Globus pallidus (tissue), 1 donor: ENCODE data around the gene SUCLG2.
"Not testable (repeated sequence)": the region's sequence is repeated elsewhere in the genome, so short reads cannot be mapped to it uniquely, and the experiment has no call there.

ENCODE experiments used
- DNase-seq: peaks from one replicate; pipeline ENCODE4 v3.0.0-alpha.2; 2015; ENCODE audit warnings: low spot score

SUCLG2 gene

DNA sequence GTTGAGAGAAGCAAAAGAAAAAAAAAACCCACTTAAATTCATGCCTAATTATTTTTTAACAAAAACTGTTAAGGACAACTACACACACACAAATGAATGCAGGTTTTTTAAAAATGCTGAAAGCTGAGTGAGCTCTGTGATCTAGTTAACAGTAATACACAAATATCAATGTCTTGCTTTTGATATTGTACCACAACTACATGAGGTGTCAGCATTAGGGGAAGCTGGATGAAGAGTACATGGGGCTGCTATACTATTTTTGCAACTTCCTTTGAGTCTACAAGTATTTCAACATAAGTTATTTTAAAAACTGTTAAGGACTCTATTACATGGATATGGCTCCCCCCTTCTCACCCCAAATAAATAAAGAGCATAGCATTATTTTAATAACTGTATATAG lies 44.7 kb downstream of the SUCLG2 start:
- DNase-seq = no peak

- no peak for DNase-seq
Observed at GRCh38 chr3:67608034-67608433, 46.4 kb downstream of the SUCLG2 start.

DNA sequence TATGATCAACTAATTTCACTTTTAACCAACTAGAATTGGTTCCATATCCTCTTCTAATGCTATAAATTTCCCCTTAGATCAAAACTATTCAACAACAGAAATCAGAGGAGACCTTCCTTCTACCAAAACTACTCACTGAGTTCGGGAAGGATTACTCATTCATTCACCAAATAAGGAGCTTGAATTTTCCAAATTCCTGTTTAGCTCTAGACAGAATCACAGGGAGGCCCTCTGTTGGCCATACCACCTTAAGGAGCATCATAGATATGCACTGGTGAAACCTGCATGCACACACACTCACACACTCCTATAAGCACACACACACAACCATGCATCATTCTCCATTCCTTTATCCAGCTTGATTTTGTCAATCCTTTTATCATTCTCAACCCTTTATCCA lies 49.0 kb downstream of the SUCLG2 start:
- no peak for DNase-seq

DNA sequence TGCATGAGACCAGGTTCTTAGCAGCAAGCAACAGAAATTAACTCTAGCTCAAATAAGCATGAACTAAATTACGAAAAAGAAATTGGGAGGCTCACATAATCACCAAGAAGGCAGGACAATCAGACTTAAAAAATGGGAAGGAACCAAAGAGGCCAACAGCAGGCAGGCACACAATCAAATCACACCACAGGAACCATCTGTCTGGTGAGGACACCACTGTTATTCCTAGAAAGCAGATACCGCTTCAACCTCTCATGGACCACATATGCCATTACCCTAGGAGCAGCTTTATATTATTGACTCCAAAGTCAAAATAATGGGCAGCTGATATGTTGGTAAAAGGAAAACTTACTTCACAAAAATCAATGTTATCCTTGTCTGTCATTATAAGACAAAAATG lies 51.6 kb downstream of the SUCLG2 start:
- no peak for DNase-seq

GRCh38 chr3:67601919-67602608 lies 52.3 kb downstream of the SUCLG2 start:
- DNase-seq = no peak

GRCh38 chr3:67601385-67601784 lies 53.0 kb downstream of the SUCLG2 start:
- no peak for DNase-seq

GRCh38 chr3:67599821-67600220 lies 54.6 kb downstream of the SUCLG2 start:
- DNase-seq = no peak

DNA sequence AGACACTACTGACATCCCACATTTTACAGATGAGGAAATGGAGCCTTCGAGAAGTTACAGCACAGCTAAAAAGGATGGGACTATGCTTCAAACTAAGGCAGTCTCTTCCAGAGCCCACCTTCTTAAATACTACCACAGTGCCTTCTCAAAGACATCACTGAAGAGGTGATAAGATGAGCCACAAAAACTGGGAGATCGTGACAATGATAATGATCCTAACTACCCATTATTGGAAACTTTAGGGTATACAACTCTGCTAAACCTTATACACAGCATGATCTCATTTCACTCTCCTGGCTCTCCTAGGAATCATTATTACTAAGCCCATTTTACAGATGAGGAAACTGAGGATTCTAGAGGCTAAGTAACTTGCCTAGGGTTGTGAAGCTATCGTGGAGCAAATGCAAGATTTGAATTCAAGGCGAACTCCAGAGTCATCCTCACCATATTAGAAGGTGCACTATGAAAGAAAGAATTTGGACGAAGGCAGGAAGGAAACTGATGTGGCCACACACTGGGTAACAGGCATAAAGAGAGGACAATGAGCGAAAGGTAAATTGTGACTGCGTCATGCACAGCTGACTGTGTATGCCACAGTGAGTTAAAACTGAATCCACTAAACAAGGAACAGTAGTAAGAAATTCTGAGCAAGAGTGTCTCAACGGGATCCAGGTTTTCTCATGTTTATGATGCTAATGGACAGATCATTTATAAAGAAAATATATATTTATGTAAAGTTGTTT lies 55.4 kb downstream of the SUCLG2 start:
- DNase-seq = no peak

- DNase-seq = no peak
Observed at GRCh38 chr3:67595424-67595823, 59.0 kb downstream of the SUCLG2 start.

DNA sequence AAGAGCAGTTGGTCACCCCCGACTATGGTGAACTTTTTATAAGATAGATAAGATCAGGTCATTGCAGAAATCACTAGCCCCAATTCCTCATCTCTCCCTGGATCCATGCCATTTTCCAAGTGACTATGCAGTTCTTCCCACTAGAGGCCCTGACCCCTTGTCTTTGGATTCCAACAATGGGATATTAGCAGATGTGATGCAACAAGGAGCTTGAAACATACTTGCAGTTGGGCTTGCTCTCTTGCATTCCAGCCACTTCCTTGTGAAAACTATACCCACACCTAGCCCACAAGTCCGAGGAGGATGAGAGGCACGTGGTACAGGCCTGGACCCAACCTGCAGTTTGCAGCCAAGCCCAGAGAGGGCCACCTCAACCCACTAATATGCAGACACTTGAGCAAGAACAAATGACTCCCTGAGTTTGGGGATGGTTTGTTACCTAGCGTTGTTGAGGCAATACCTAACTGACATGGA lies 60.6 kb downstream of the SUCLG2 start:
- DNase-seq = no peak

- no peak for DNase-seq
Observed at GRCh38 chr3:67592057-67592456, 62.4 kb downstream of the SUCLG2 start.

DNA sequence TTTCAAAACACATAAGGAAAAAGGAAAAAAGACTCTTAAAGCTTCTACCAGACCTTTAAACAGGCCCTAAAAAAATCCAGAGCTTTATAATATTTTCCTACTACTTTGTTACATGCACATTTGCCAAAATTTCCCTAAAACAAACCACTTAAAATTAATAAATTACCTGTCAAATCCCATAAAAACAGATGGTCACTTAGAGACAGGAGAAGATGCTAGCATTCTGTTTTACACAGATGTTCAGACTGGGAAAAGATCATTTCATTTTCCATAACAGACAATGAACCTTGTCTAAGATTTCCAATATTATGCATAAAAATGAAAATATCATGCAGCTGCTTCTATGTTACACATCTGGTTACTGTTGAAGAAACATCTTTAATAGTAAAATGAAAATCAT lies 66.6 kb downstream of the SUCLG2 start:
- no peak for DNase-seq

DNA sequence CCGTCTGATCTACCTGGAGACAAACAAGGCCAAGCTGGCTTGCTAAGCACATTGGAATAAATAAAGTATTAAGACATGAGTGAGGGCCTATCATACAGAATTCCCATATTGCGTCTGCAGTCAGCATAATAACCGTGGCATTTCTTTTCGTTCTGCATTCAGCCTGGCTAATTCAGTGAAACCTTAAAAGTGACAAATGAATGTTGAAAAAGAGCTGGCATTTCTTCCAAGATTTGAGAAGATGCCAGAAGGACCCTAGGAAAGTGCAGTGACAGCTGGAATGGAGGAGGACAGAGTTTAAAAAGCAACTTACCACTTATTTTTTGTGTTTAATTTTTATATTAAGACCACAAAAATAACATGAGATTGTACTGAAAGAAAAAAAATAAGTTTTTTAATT lies 67.1 kb downstream of the SUCLG2 start:
- DNase-seq = no peak

DNA sequence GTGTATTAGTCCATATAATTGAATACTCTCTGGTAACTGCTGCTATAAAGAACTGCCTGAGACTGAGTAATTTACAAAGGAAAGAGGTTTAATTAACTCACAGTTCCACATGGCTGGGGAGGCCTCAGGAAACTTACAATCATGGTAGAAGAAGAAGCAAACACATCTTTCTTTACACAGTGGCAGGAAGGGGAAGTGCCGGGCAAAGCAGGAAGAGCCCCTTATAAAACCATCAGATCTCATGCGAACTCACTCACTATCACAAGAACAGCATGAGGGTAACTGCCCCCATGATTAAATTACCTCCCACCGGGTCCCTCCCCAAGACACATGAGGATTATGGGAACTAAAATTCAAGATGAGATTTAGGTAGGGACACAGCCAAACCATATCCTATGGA lies 69.8 kb downstream of the SUCLG2 start:
- not testable (repeated sequence) for DNase-seq

DNA sequence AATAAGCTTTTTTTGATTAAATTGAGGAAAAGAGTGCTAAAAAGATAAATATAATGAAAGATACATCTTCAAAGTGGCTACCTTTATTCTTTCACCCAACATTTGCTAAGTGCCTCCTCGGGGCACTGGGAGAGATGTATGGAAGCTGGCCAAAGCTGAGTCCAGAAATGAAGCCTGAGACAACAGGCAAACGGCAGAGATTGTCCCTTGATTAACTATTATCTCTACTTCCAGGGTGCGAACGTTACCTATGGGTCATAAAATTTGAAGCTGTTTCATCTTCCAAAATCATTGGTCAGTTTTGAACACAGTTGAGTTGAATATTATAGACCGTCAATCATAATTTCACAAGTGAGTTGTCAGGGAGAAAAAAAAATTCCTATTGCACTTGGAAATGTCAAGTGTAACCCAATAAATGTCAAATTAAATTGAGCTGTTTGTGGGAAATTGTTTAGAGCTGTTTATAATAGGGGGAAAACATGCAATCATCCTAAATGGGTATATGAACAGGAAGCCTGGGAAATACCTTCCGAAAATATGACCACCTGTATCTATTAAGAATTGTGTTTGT lies 73.9 kb downstream of the SUCLG2 start:
- DNase-seq = no peak

- no peak for DNase-seq
Observed at GRCh38 chr3:67578416-67578815, 76.0 kb downstream of the SUCLG2 start.

DNA sequence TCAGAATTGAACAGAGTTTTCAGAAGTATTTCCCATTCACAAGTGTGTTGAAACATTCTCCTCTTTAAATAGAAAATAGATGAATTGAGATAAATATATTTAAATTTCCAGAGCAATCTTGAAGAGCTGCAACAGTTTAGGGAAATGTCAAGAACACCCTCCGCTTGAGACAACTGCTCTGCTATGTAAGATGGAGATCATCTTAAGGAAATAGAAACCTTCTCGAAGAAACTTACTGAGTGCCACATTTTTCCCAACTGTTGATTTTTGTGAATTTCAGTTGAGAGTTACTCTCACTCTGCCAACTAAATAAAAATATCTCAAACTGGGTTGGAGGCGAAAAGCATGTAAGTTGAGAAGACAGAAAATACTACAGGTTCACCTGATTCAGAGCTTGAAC lies 78.0 kb downstream of the SUCLG2 start:
- no peak for DNase-seq

GRCh38 chr3:67569324-67569723 lies 85.1 kb downstream of the SUCLG2 start:
- no peak for DNase-seq

DNA sequence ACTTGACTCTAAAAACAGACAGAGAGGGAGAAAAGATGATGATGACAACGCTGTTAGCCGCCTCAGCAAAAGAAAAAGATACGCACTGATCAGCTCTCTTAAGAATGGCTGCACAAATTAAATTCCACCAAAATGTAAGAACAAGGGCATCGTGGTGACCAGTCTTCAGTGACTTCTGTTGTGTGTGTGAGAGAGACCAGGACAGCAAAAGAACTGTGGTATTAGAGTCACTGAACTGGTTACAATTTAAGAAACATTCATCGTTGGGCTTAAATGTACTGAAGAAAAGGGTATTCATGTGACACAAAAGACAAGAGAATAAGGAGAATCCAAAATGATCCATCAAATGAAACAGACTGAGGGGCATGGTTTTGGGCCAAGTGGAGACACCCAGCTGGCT lies 86.5 kb downstream of the SUCLG2 start:
- DNase-seq = no peak

DNA sequence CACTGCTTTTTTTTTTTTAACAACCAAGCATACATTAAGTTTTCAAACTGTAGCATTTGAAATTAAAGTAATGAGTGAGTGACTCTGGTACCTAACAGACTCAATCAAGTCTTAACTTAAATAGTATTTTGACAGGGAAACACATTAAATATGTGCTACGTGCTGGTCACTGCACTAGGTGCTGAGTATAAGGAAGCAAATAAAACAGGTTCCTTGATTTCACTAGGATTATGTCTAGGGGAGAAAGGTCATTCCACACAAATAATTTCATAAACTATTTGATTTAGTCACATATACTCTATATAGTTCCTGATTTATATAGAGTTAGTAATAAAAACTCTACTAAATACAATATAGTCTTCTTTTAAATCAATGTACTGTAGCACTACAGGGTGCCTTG lies 89.4 kb downstream of the SUCLG2 start:
- no peak for DNase-seq

GRCh38 chr3:67564008-67564407 lies 90.4 kb downstream of the SUCLG2 start:
- DNase-seq = no peak

GRCh38 chr3:67561667-67562394 lies 92.6 kb downstream of the SUCLG2 start:
- DNase-seq = no peak

GRCh38 chr3:67561266-67561665 lies 93.1 kb downstream of the SUCLG2 start:
- no peak for DNase-seq
